H1 (cell line): ENCODE results near the gene NYAP2. TPM values are rescaled to one million over a fixed set of nuclear protein-coding genes. Genes with fewer than 3 reads are reported as not detected.

Experiments
- CTCF ChIA-PET: fragments of 300-600 bp; sonication (Branson Sonifier 250); formaldehyde crosslinking; loops from one replicate; lab custom pipeline; 2021; ENCODE audit not compliant: partially characterized antibody; lab: Charles Lee
- POLR2A ChIA-PET: fragments of 300-600 bp; sonication (Branson Sonifier 250); formaldehyde crosslinking; loops from one replicate; lab custom pipeline; 2021; ENCODE audit warnings: inconsistent platforms; ENCODE audit not compliant: partially characterized antibody; lab: Charles Lee
- DNase-seq, 2 experiments: peaks; one replicate each; pipeline versions ENCODE4 v3.0.0 to v3.0.0-alpha.2; 2010 to 2022; ENCODE audit warnings: low spot score in 2 of 2, low read depth in 1 of 2, mixed read lengths in 1 of 2
- FAIRE-seq: peaks from 2 replicates; lab custom pipeline; 2011; peaks lifted over from hg19 to GRCh38; lab: Jason Lieb, UNC
- H2AFZ ChIP-seq: 2 replicates; pipeline ENCODE4 v1.8.1; 2012; ENCODE audit warnings: low read length, inconsistent platforms
- H2AK5ac ChIP-seq: 2 replicates; pipeline ENCODE4 v1.6.1; 2013; ENCODE audit warnings: low read depth, low read length
- H2BK120ac ChIP-seq: replicated peaks from 2 replicates; pipeline ENCODE3; 2013; ENCODE audit warnings: low read depth, low read length, inconsistent platforms
- H2BK12ac ChIP-seq: 2 replicates; pipeline ENCODE4 v1.6.1; 2013; ENCODE audit warnings: low read depth, low read length
- H2BK15ac ChIP-seq: 2 replicates; pipeline ENCODE4 v1.6.1; 2013; ENCODE audit warnings: low read length
- H2BK20ac ChIP-seq: 2 replicates; pipeline ENCODE4 v1.6.1; 2013; ENCODE audit warnings: low read length
- H2BK5ac ChIP-seq: 2 replicates; pipeline ENCODE4 v1.6.1; 2013; ENCODE audit warnings: low read depth, low read length
- H3K14ac ChIP-seq: 2 replicates; pipeline ENCODE4 v1.6.1; 2013; ENCODE audit warnings: inconsistent platforms; ENCODE audit not compliant: insufficient read length
- H3K18ac ChIP-seq: 2 replicates; pipeline ENCODE4 v1.6.1; 2013; ENCODE audit warnings: low read length; ENCODE audit errors: extremely low read depth
- H3K23ac ChIP-seq: 2 replicates; pipeline ENCODE4 v1.6.1; 2013; ENCODE audit warnings: inconsistent platforms; ENCODE audit not compliant: insufficient read length
- H3K23me2 ChIP-seq: 2 replicates; pipeline ENCODE4 v1.6.1; 2013; ENCODE audit warnings: low read depth, low read length
- H3K27ac ChIP-seq: 2 replicates; pipeline ENCODE4 v1.6.1; 2011; ENCODE audit warnings: low read depth, low read length, inconsistent platforms
- H3K27me3 ChIP-seq, 4 experiments: replicated peaks in 1 of 4; 1 replicate in 1 of 4; 2 replicates in 3 of 4; pipeline versions ENCODE4 v1.6.1 to v1.8.1; 2011 to 2013; ENCODE audit warnings: low read length in 3 of 4, mild to moderate bottlenecking in 3 of 4, inconsistent platforms in 2 of 4, mixed read lengths in 2 of 4, moderate library complexity in 1 of 4; ENCODE audit not compliant: control insufficient read depth in 3 of 4, insufficient read depth in 3 of 4; ENCODE audit errors: extremely low read depth in 1 of 4
- H3K36me3 ChIP-seq, 4 experiments: 2 replicates each; pipeline versions ENCODE4 v1.6.1 to v1.8.1; 2011 to 2013; ENCODE audit warnings: mild to moderate bottlenecking in 4 of 4, low read length in 3 of 4, moderate library complexity in 2 of 4, control low read depth in 1 of 4, inconsistent platforms in 1 of 4; ENCODE audit not compliant: insufficient read depth in 4 of 4, control insufficient read depth in 2 of 4
- H3K4ac ChIP-seq: replicated peaks from 2 replicates; pipeline ENCODE3; 2013; ENCODE audit warnings: low read length, low read depth, mixed read lengths, inconsistent platforms; ENCODE audit not compliant: insufficient read length
- H3K4me1 ChIP-seq, 4 experiments: replicated peaks in 1 of 4; 1 replicate in 1 of 4; 2 replicates in 3 of 4; pipeline versions ENCODE4 v1.6.1 to v1.8.1; 2011 to 2013; ENCODE audit warnings: low read length in 3 of 4, inconsistent platforms in 2 of 4, mixed read lengths in 1 of 4; ENCODE audit not compliant: insufficient read depth in 4 of 4, control insufficient read depth in 3 of 4
- H3K4me2 ChIP-seq, 2 experiments: 2 replicates each; pipeline versions ENCODE4 v1.6.1 to v1.8.1; 2011 to 2013; ENCODE audit warnings: low read depth in 2 of 2, low read length in 2 of 2, control low read depth in 1 of 2, inconsistent platforms in 1 of 2, mild to moderate bottlenecking in 1 of 2; ENCODE audit not compliant: insufficient read depth in 1 of 2
- H3K4me3 ChIP-seq, 4 experiments: fragments of 200-600, 300-600 bp in 1 of 4; sonication (generic), shearing (Covaris generic), sonication (Bioruptor Twin) in 1 of 4; 2 replicates each; pipeline versions ENCODE4 v1.5.1 to v1.8.1; 2011 to 2016; ENCODE audit warnings: low read length in 4 of 4, low read depth in 3 of 4, control low read depth in 2 of 4, inconsistent platforms in 2 of 4, mild to moderate bottlenecking in 2 of 4, mixed read lengths in 1 of 4, moderate library complexity in 1 of 4; ENCODE audit not compliant: insufficient read depth in 2 of 4; ENCODE audit errors: extremely low read depth in 1 of 4
- H3K56ac ChIP-seq: replicated peaks from 2 replicates; pipeline ENCODE3; 2013; ENCODE audit warnings: low read depth, mild to moderate bottlenecking, mixed read lengths, low read length, inconsistent platforms; ENCODE audit not compliant: insufficient read length
- H3K79me1 ChIP-seq: 2 replicates; pipeline ENCODE4 v1.6.1; 2013; ENCODE audit warnings: low read depth, low read length, control low read depth
- H3K79me2 ChIP-seq, 2 experiments: 2 replicates each; pipeline versions ENCODE4 v1.6.1 to v1.8.1; 2012 to 2013; ENCODE audit warnings: low read length in 2 of 2, mild to moderate bottlenecking in 2 of 2, inconsistent platforms in 1 of 2; ENCODE audit not compliant: insufficient read depth in 2 of 2, control insufficient read depth in 1 of 2
- H3K9ac ChIP-seq, 4 experiments: replicated peaks in 1 of 4; 1 replicate in 1 of 4; 2 replicates in 3 of 4; pipeline versions ENCODE4 v1.6.1 to v1.8.1; 2011 to 2013; ENCODE audit warnings: low read depth in 3 of 4, low read length in 3 of 4, control low read depth in 2 of 4, mild to moderate bottlenecking in 2 of 4, moderate library complexity in 2 of 4, inconsistent platforms in 1 of 4; ENCODE audit errors: extremely low read depth in 1 of 4
- H3K9me3 ChIP-seq, 2 experiments: 2 replicates each; pipeline versions ENCODE4 v1.6.1 to v1.8.1; 2012 to 2013; ENCODE audit warnings: mild to moderate bottlenecking in 2 of 2, moderate library complexity in 2 of 2, control low read depth in 1 of 2, inconsistent platforms in 1 of 2, low read depth in 1 of 2, low read length in 1 of 2, mixed read lengths in 1 of 2; ENCODE audit not compliant: insufficient read depth in 2 of 2
- H4K20me1 ChIP-seq, 2 experiments: replicated peaks in 1 of 2; 2 replicates each; pipeline versions ENCODE3 to v1.8.1; 2011 to 2013; ENCODE audit warnings: inconsistent platforms in 2 of 2, low read length in 2 of 2, mild to moderate bottlenecking in 1 of 2; ENCODE audit not compliant: insufficient read depth in 2 of 2, control insufficient read depth in 1 of 2
- H4K5ac ChIP-seq: 2 replicates; pipeline ENCODE4 v1.6.1; 2013; ENCODE audit warnings: low read length, low read depth, mixed read lengths, inconsistent platforms; ENCODE audit not compliant: insufficient read length
- H4K8ac ChIP-seq: 2 replicates; pipeline ENCODE4 v1.8.0; 2013; ENCODE audit warnings: mild to moderate bottlenecking, moderate library complexity, low read length, inconsistent platforms; ENCODE audit not compliant: insufficient read depth; ENCODE audit errors: extremely low read depth
- H4K91ac ChIP-seq: replicated peaks from 2 replicates; pipeline ENCODE3; 2013; ENCODE audit warnings: low read length, mixed read lengths, inconsistent platforms; ENCODE audit not compliant: insufficient read length
- CBX5 ChIP-seq: fragments of 300-800, 300-1000 bp; sonication (generic); IDR thresholded peaks from 2 replicates; pipeline ENCODE4 v1.7.1; 2016; ENCODE audit warnings: antibody characterized with exemption, low read length, low read depth
- CBX8 ChIP-seq: fragments of 300-800, 300-1000 bp; sonication (generic); IDR thresholded peaks from 2 replicates; pipeline ENCODE4 v1.7.1; 2016; ENCODE audit warnings: low read depth, low read length, borderline replicate concordance
- CHD2 ChIP-seq: IDR thresholded peaks from 2 replicates; pipeline ENCODE4 v1.6.1; 2012; ENCODE audit warnings: low read length, improper control_type of control experiment
- CTBP2 ChIP-seq: IDR thresholded peaks from 2 replicates; pipeline ENCODE4 v1.7.0; 2011; ENCODE audit warnings: borderline replicate concordance, mild to moderate bottlenecking, moderate library complexity, mixed read lengths, low read length; ENCODE audit not compliant: insufficient read depth, insufficient read length
- E2F6 ChIP-seq: IDR thresholded peaks from 2 replicates; pipeline ENCODE4 v1.6.1; 2012; ENCODE audit warnings: inconsistent platforms
- GABPA ChIP-seq: IDR thresholded peaks from 2 replicates; pipeline ENCODE4 v1.6.1; 2011; ENCODE audit warnings: mild to moderate bottlenecking, low read length, moderate library complexity, borderline replicate concordance; ENCODE audit not compliant: insufficient read depth
- GTF2F1 ChIP-seq: IDR thresholded peaks from 2 replicates; pipeline ENCODE4 v1.6.1; 2012; ENCODE audit warnings: low read depth, low read length, improper control_type of control experiment, borderline replicate concordance
- HDAC6 ChIP-seq: IDR thresholded peaks from one replicate; pipeline ENCODE4 v1.7.1; 2012; ENCODE audit warnings: low read depth, mild to moderate bottlenecking, inconsistent platforms, low read length, moderate library complexity
- JUN ChIP-seq: IDR thresholded peaks from 2 replicates; pipeline ENCODE4 v1.6.1; 2011; ENCODE audit warnings: low read depth, mild to moderate bottlenecking, improper control_type of control experiment, low read length
- MAX ChIP-seq: IDR thresholded peaks from 2 replicates; pipeline ENCODE4 v1.6.1; 2012; ENCODE audit warnings: inconsistent platforms
- RBBP5 ChIP-seq: IDR thresholded peaks from 2 replicates; pipeline ENCODE4 v1.7.1; 2012; ENCODE audit warnings: low read depth, mild to moderate bottlenecking, inconsistent platforms, low read length, moderate library complexity, borderline replicate concordance
- RNF2 ChIP-seq: fragments of 200-900, 300-1000 bp; sonication (generic); IDR thresholded peaks from 2 replicates; pipeline ENCODE4 v1.7.1; 2016; ENCODE audit warnings: borderline replicate concordance, low read depth, mild to moderate bottlenecking, antibody characterized with exemption, low read length; ENCODE audit not compliant: poor library complexity, severe bottlenecking; ENCODE audit errors: missing control alignments
- SP1 ChIP-seq: IDR thresholded peaks from 2 replicates; pipeline ENCODE4 v1.6.1; 2011; ENCODE audit warnings: low read depth, low read length
- WGBS, 2 experiments: shearing (Covaris generic) in 1 of 2; methylation state at CpG; one replicate each; pipeline versions ENCODE4 v1.1.6 to v1.1.7; 2013 to 2015; ENCODE audit warnings: low lambda C conversion rate in 2 of 2, mixed read lengths in 2 of 2, inconsistent platforms in 1 of 2, low coverage in 1 of 2, missing lambda C conversion rate in 1 of 2; ENCODE audit not compliant: insufficient replicate concordance in 2 of 2, insufficient coverage in 1 of 2, insufficient read length in 1 of 2; ENCODE audit errors: extremely low coverage in 1 of 2, missing lambda C conversion rate in 1 of 2; 5-methylcytosine and 5-hydroxymethylcytosine counted together
- polyA plus RNA-seq, 7 experiments: library from polyadenylated mRNA; depleted of rRNA in 3 of 7; stranded (reverse) in 5 of 7; unstranded in 2 of 7; fragments of >200 nt in 5 of 7; fragments of 200-250 nt in 2 of 7; gene quantifications; 1 replicate in 5 of 7; 2 replicates in 1 of 7; 4 replicates in 1 of 7; pipeline versions ENCODE4 v1.2.1 to v1.2.3, GENCODE V29; 2011 to 2013; ENCODE audit warnings: missing spikeins in 2 of 7, mixed read lengths in 2 of 7
- total RNA-seq: library from RNA; stranded (reverse); fragmentation: NEBNext Ultra II Directional; extraction: Animal tissue kit (Norgen Biotek cat#: 25700); gene quantifications from 2 replicates; pipeline ENCODE4 v1.2.1, GENCODE V29; 2021

The NYAP2 gene
- total and polyA plus RNA-seq, 2 of the 8 experiments (the other 6 are each of a cell fraction or from before 2014, with no cell fraction given) = not detected

- no peak overlapping the region for H2BK120ac ChIP-seq
- no peaks in the 10 kb centered on the region for H3K79me1 ChIP-seq
- CTCF ChIA-PET = interaction anchor here (1.1 kb wide), 1 partner anchor 64 kb away, joined by 3 read pairs; no protein-coding TSS in a partner anchor
- H2BK20ac ChIP-seq = no peak overlapping the region
- no peak overlapping the region for H3K27ac ChIP-seq
- DNase-seq (no peak), FAIRE-seq (no peak)
- no peak overlapping the region for H3K23ac ChIP-seq
- H3K4me2 ChIP-seq = no peak overlapping the region
- no peaks in the 10 kb centered on the region for H4K20me1 ChIP-seq
- no peak overlapping the region for H3K18ac ChIP-seq
- no peak overlapping the region for H2BK15ac ChIP-seq
- no peak overlapping the region for H2AFZ ChIP-seq
- no peak overlapping the region for H4K5ac ChIP-seq
- no peaks in the 10 kb centered on the region for H3K79me2 ChIP-seq
- POLR2A ChIA-PET = no interaction called here
- no peak overlapping the region for H3K14ac ChIP-seq
- no peaks in the 10 kb centered on the region; a peak in 1 of 4 replicates for H3K9me3 ChIP-seq
- H3K9ac ChIP-seq = no peak overlapping the region
- no peak overlapping the region for H4K91ac ChIP-seq
- no peak overlapping the region for H2AK5ac ChIP-seq
- no peak overlapping the region for H3K4me3 ChIP-seq
- H3K36me3 ChIP-seq = no peaks in the 10 kb centered on the region
- H2BK5ac ChIP-seq = no peak overlapping the region
- no peak overlapping the region for H3K4ac ChIP-seq
- H3K4me1 ChIP-seq = no peaks in the 10 kb centered on the region
- H3K23me2 ChIP-seq = no peaks in the 10 kb centered on the region
- 91% methylated on average over 20 of the region's 21 CpGs; no CpG with 5 or more reads in 1 of the 2 experiments for WGBS, 2 experiments
- no peak overlapping the region for H3K56ac ChIP-seq
- H3K27me3 ChIP-seq = peaks cover 0 to 2% (median 0%) of the 10 kb centered on the region in 4 experiments; a peak in 1 of 7 replicates
- no peak overlapping the region for H4K8ac ChIP-seq
- no peak overlapping the region for H2BK12ac ChIP-seq
- TF ChIP-seq E2F6 = no peak
- no peak for TF ChIP-seq JUN
- no peak for TF ChIP-seq RBBP5
- no peak for TF ChIP-seq CBX5
- TF ChIP-seq SP1 = no peak
- no peak for TF ChIP-seq HDAC6
- no peak for TF ChIP-seq CBX8
- no peak for TF ChIP-seq GTF2F1
- no peak for TF ChIP-seq MAX
- no peak for TF ChIP-seq RNF2
- no peak for TF ChIP-seq CTBP2
- TF ChIP-seq GABPA = no peak
- TF ChIP-seq CHD2 = no peak
Observed at GRCh38 chr2:225620227-225620626, 220.7 kb downstream of the NYAP2 start.
